Astrocyte of the hippocampus (primary cell): Measurements from ENCODE around the gene NXN.
"Not testable (repeated sequence)": the region's sequence is repeated elsewhere in the genome, so short reads cannot be mapped to it uniquely, and the experiment has no call there.

Experiments used
- DNase-seq: peaks from one replicate; pipeline ENCODE4 v3.0.0; 2011; ENCODE audit warnings: low read depth, low spot score

Gene NXN

GRCh38 chr17:864315-864714 is 115.3 kb downstream of the NXN start:
- no peak for DNase-seq

GRCh38 chr17:863880-864279 is 115.7 kb downstream of the NXN start:
- DNase-seq: no peak

GRCh38 chr17:862582-862981 is 117.0 kb downstream of the NXN start:
- DNase-seq: no peak

- no peak for DNase-seq
Observed at GRCh38 chr17:861364-861763, 118.2 kb downstream of the NXN start.

- no peak for DNase-seq
Observed at GRCh38 chr17:860805-861204, 118.8 kb downstream of the NXN start.

- peak; percentile 52 for DNase-seq
Observed at GRCh38 chr17:859824-860195, 119.8 kb downstream of the NXN start.

- no peak for DNase-seq
Observed at GRCh38 chr17:859061-859823, 120.3 kb downstream of the NXN start.

- DNase-seq: no peak
Observed at GRCh38 chr17:856149-856548, 123.4 kb downstream of the NXN start.

GRCh38 chr17:855569-855968 is 124.0 kb downstream of the NXN start:
- peak; percentile 40 for DNase-seq

GRCh38 chr17:852850-853249 is 126.7 kb downstream of the NXN start:
- DNase-seq: not testable (repeated sequence)

GRCh38 chr17:852349-852748 is 127.2 kb downstream of the NXN start:
- no peak for DNase-seq

GRCh38 chr17:851924-852323 is 127.7 kb downstream of the NXN start:
- DNase-seq: no peak

- DNase-seq: peak; percentile 41
Observed at GRCh38 chr17:850851-851763, 128.5 kb downstream of the NXN start.

GRCh38 chr17:850086-850850 is 129.3 kb downstream of the NXN start:
- no peak for DNase-seq

- no peak for DNase-seq
Observed at GRCh38 chr17:848402-848801, 131.2 kb downstream of the NXN start.

GRCh38 chr17:846901-847843 is 132.4 kb downstream of the NXN start:
- peak; percentile 70 for DNase-seq

- peak; percentile 28 for DNase-seq
Observed at GRCh38 chr17:841313-841712, 138.3 kb downstream of the NXN start.

- DNase-seq: no peak
Observed at GRCh38 chr17:838486-838885, 141.1 kb downstream of the NXN start.

GRCh38 chr17:836151-836550 is 143.4 kb downstream of the NXN start:
- DNase-seq: peak; percentile 59

GRCh38 chr17:835721-836120 is 143.9 kb downstream of the NXN start:
- not testable (repeated sequence) for DNase-seq

GRCh38 chr17:835263-835662 is 144.3 kb downstream of the NXN start:
- peak; percentile 98 for DNase-seq
